Measurements from ENCODE around the gene TTLL11.

Gene TTLL11

DNA sequence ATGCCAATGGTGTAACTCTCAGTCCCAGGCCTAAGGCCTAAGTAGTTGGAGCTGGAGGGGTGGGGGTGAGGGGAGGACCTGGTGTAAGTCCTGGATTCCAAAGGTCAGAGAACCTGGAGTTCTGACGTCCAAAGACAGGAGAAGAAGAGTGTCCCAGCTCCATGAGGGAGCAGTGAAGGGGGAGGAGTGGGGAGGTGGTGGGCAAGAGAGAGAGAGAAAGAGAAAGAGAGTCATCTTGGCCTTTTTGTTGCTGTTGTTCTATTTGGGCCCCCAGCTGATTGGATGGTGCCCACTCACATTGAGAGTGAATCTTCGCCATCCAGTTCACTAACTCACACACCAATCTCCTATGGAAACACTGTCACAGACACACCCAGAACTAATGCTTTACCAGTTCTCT, 242.7 kb downstream of the TTLL11 start:
- TF ChIP-seq, protein P1, sequence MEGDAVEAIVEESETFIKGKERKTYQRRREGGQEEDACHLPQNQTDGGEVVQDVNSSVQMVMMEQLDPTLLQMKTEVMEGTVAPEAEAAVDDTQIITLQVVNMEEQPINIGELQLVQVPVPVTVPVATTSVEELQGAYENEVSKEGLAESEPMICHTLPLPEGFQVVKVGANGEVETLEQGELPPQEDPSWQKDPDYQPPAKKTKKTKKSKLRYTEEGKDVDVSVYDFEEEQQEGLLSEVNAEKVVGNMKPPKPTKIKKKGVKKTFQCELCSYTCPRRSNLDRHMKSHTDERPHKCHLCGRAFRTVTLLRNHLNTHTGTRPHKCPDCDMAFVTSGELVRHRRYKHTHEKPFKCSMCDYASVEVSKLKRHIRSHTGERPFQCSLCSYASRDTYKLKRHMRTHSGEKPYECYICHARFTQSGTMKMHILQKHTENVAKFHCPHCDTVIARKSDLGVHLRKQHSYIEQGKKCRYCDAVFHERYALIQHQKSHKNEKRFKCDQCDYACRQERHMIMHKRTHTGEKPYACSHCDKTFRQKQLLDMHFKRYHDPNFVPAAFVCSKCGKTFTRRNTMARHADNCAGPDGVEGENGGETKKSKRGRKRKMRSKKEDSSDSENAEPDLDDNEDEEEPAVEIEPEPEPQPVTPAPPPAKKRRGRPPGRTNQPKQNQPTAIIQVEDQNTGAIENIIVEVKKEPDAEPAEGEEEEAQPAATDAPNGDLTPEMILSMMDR (IDR thresholded peaks at IDR 0.05; ENCODE audit: low read depth, low read length, missing control alignments): no peak
- no peak overlapping the region for H3K4me3 ChIP-seq (ENCODE audit: low read depth, low read length)
- DNase-seq (ENCODE audit: low read depth): no peak

DNA sequence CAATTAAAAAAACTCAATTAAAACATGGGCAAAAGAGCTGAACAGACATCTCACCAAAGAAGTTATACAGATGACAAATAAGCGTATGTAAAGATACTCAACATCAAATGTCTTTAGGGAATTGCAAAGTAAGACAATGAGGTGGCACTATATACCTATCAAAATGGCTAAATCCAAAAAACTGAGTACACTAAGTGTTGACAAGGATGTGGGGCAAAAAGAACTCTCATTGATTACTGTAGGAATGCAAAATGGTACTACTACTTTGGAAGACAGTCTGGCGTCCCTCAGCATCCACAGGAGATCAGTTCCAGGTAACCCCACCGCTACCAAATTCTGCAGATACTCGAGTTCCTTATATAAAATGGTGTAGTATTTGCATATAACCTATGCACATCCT, 243.6 kb downstream of the TTLL11 start:
- DNase-seq (ENCODE audit: low read depth): no peak
- H3K4me3 ChIP-seq (ENCODE audit: low read depth, low read length): no peak overlapping the region
- TF ChIP-seq, protein P1 (IDR thresholded peaks at IDR 0.05; ENCODE audit: low read depth, low read length, missing control alignments): no peak

DNA sequence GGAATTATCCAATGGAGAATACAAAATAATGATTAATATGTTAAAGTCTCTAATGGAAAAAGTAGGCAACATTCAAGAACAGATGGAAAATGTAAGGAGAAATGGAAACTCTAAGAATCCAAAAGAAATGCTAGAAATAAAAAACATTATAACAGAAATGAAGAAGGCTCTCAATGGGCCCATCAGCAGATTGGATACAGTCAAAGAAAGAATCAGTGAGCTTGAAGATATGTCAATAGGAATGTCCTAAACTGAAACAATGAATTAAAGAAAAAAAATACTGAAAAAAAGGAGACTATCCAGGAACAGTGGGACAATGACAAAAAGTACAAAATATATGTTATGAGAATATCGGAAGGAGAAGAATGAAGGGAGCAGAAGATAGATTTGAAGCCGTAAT, 248.5 kb downstream of the TTLL11 start:
- TF ChIP-seq, protein P1 (IDR thresholded peaks at IDR 0.05; ENCODE audit: low read depth, low read length, missing control alignments): no peak
- no peak for DNase-seq (ENCODE audit: low read depth)
- H3K4me3 ChIP-seq (ENCODE audit: low read depth, low read length): no peak overlapping the region

DNA sequence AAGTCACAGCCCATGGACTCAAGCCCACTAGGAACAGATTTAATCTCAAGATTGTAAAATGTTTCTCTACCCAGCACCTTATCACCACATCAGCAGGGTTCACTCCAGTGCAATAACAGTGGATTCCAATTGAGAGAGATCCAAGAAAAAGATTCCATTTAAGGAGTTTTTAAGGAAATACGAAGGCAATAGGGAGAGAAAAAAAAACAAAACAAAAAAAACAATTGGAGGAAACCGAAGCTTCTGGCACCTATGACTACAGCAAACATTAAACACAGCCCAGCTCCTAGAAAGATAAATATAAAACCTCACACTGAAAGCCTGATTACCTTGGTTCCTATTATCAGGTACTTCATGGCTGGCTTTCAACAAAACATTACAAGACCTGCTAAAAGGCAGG, 249.0 kb downstream of the TTLL11 start:
- no peak overlapping the region for H3K4me3 ChIP-seq (ENCODE audit: low read depth, low read length)
- TF ChIP-seq, protein P1 (IDR thresholded peaks at IDR 0.05; ENCODE audit: low read depth, low read length, missing control alignments): no peak
- no peak for DNase-seq (ENCODE audit: low read depth)

DNA sequence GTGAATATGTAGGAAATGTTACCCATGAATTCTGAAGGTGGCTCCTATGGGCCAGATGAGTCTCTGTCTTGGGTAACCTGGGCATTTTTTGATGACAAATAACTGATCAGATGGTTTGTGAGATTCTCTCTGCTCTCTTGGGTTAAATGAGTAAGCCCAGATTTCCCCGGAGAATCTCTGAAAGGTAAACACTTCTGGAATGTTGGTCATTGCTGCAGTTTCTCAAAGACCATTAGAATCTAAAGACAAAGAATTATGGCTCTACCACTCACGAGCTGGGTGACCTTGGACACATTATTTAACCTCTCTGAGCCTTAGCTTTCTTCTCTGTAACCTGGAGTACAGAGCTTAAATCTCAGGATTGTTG, 250.5 kb downstream of the TTLL11 start:
- H3K4me3 ChIP-seq (ENCODE audit: low read depth, low read length): no peak overlapping the region
- TF ChIP-seq, protein P1 (IDR thresholded peaks at IDR 0.05; ENCODE audit: low read depth, low read length, missing control alignments): no peak
- no peak for DNase-seq (ENCODE audit: low read depth)

DNA sequence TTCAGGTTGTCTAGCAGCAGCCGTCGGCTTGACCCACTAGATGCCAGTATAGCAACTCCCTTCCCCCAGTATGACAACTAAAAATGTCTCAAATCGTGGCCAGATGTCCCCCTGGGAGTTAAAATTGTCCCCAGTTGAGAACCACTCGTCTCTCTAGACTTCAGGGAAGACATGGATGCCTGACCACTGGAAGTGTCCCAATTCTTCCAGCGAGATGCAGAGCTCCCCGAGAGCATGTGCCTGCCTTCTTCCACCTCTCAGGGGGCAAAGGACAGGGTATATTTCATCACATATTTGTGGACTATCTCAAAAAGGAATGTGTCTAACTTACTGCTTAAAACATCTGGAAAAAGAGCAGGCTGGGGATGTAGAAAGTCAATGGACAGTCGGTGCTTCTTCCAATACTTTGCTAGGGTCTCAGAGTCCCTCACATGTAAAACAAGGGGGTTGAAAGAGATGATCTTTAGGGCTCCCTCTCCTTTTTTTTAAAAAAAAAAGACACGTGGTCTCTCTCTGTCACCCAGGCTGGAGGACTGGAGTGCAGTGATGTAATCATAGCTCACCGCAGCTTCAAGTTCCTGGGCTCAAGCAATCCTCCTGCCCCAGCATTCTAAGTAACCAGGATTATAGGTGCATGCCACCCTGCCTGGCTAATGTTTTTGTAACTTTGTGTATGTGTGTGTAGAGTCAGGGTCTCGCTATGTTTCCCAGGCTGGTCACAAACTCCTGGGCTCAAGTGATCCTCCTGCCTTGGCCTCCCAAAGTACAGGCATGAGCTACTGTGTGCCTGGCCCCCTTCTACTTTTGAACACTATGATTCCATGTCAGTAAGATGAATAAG, 251.1 kb downstream of the TTLL11 start:
- DNase-seq (ENCODE audit: low read depth): no peak
- TF ChIP-seq, protein P1 (IDR thresholded peaks at IDR 0.05; ENCODE audit: low read depth, low read length, missing control alignments): no peak
- H3K4me3 ChIP-seq (ENCODE audit: low read depth, low read length): no peak overlapping the region

All from GM12864 (cell line).